Esophagus muscularis mucosa (tissue), 3 donors: ENCODE results near the gene ZNF765.

ENCODE experiments used
- POLR2A ChIP-seq: fragments of 450-650 bp; IDR thresholded peaks from one replicate; pipeline ENCODE4 v1.6.1; 2017; ENCODE audit warnings: antibody characterized with exemption, moderate library complexity, mild to moderate bottlenecking, low read depth
- TF ChIP-seq, protein P1 (sequence below), 3 experiments: fragments of 200-600 bp in 2 of 3; fragments of 450-650 bp in 1 of 3; sonication (generic) in 2 of 3; IDR thresholded peaks; one replicate each; pipeline ENCODE4 v1.5.1; 2017 to 2019; ENCODE audit warnings: antibody characterized with exemption in 3 of 3, mild to moderate bottlenecking in 2 of 3, moderate library complexity in 1 of 3

DNA sequence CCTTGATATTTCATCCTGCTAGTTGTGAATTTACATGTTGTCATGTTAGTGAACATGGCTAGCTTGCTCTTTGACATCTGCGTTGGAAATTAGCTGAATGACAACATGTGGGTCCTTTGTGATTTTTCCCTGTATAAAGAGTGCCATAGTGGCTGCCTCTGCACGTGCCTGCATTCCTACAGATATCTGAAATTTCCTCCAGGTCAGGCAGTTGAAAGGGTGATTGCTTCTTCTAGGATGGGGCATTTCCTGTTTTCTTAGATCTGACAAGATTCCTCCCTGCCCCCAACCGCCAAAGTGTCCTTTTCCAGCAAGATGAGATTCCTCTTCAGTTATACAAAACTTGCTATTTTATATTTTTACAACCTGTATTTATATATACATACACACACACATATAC lies 20.7 kb upstream of the ZNF765 start:
- no peak for TF ChIP-seq POLR2A
- TF ChIP-seq, protein P1, sequence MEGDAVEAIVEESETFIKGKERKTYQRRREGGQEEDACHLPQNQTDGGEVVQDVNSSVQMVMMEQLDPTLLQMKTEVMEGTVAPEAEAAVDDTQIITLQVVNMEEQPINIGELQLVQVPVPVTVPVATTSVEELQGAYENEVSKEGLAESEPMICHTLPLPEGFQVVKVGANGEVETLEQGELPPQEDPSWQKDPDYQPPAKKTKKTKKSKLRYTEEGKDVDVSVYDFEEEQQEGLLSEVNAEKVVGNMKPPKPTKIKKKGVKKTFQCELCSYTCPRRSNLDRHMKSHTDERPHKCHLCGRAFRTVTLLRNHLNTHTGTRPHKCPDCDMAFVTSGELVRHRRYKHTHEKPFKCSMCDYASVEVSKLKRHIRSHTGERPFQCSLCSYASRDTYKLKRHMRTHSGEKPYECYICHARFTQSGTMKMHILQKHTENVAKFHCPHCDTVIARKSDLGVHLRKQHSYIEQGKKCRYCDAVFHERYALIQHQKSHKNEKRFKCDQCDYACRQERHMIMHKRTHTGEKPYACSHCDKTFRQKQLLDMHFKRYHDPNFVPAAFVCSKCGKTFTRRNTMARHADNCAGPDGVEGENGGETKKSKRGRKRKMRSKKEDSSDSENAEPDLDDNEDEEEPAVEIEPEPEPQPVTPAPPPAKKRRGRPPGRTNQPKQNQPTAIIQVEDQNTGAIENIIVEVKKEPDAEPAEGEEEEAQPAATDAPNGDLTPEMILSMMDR (IDR thresholded peaks at IDR 0.05), result no peak
